Ecto neural progenitor cell (in vitro differentiated cells): Measurements from ENCODE around the gene SYDE2.
"Not testable (repeated sequence)": the region's sequence is repeated elsewhere in the genome, so short reads cannot be mapped to it uniquely, and the experiment has no call there.

Source experiments
- DNase-seq: peaks from one replicate; pipeline ENCODE4 v3.0.0-alpha.2; 2018; ENCODE audit warnings: low spot score

The SYDE2 gene

GRCh38 chr1:85200463-85201339, at the start of gene SYDE2:
TSS of gene SYDE2 (minus strand) at chr1:85201016. CDS start at chr1:85200996, 20 bp downstream.
- DNase-seq = peak; percentile 88

- DNase-seq = not testable (repeated sequence)
Measured at GRCh38 chr1:85249042-85249441, 48.2 kb upstream of the SYDE2 start.

GRCh38 chr1:85245891-85246290, 45.1 kb upstream of the SYDE2 start:
- DNase-seq = no peak

- DNase-seq = no peak
Measured at GRCh38 chr1:85245456-85245855, 44.6 kb upstream of the SYDE2 start.

GRCh38 chr1:85244271-85245061, 43.6 kb upstream of the SYDE2 start:
- DNase-seq = no peak

- no peak for DNase-seq
Measured at GRCh38 chr1:85243372-85243771, 42.6 kb upstream of the SYDE2 start.

GRCh38 chr1:85240643-85241042, 39.8 kb upstream of the SYDE2 start:
- no peak for DNase-seq

GRCh38 chr1:85240174-85240601, 39.4 kb upstream of the SYDE2 start:
- DNase-seq = no peak

- no peak for DNase-seq
Measured at GRCh38 chr1:85237613-85238012, 36.8 kb upstream of the SYDE2 start.

- DNase-seq = no peak
Measured at GRCh38 chr1:85230305-85230977, 29.6 kb upstream of the SYDE2 start.

GRCh38 chr1:85229574-85230097, 28.8 kb upstream of the SYDE2 start:
- DNase-seq = no peak

GRCh38 chr1:85228972-85229371, 28.2 kb upstream of the SYDE2 start:
- DNase-seq = no peak

GRCh38 chr1:85225624-85226380, 25.0 kb upstream of the SYDE2 start:
- no peak for DNase-seq

- peak; percentile 60 for DNase-seq
Measured at GRCh38 chr1:85224734-85225623, 24.2 kb upstream of the SYDE2 start.

GRCh38 chr1:85224295-85224694, 23.5 kb upstream of the SYDE2 start:
- no peak for DNase-seq

- DNase-seq = no peak
Measured at GRCh38 chr1:85223334-85223733, 22.5 kb upstream of the SYDE2 start.

GRCh38 chr1:85220756-85221201, 20.0 kb upstream of the SYDE2 start:
- no peak for DNase-seq

- DNase-seq = no peak
Measured at GRCh38 chr1:85219853-85220610, 19.2 kb upstream of the SYDE2 start.

- no peak for DNase-seq
Measured at GRCh38 chr1:85216697-85217096, 15.9 kb upstream of the SYDE2 start.

GRCh38 chr1:85214654-85215053, 13.8 kb upstream of the SYDE2 start:
- DNase-seq = no peak
